Gastroesophageal sphincter (tissue), 3 donors: ENCODE results near the gene BCL2L14.

Source experiments
- EP300 ChIP-seq: sonication (generic); formaldehyde crosslinking; IDR thresholded peaks from one replicate; pipeline ENCODE4 v1.6.1; 2017; ENCODE audit warnings: antibody characterized with exemption, mild to moderate bottlenecking
- POLR2A ChIP-seq, 2 donors: fragments of 450-650 bp; IDR thresholded peaks; one replicate each; pipeline ENCODE4 v1.6.1; 2017; ENCODE audit warnings: antibody characterized with exemption in 2 of 2, mild to moderate bottlenecking in 2 of 2, moderate library complexity in 1 of 2
- POLR2AphosphoS5 ChIP-seq: sonication (generic); formaldehyde crosslinking; IDR thresholded peaks from one replicate; pipeline ENCODE4 v1.6.1; 2017; ENCODE audit warnings: antibody characterized with exemption
- TF ChIP-seq, protein P1 (sequence below), 4 experiments: fragments of 200-600 bp in 2 of 4; fragments of 450-650 bp in 2 of 4; sonication (generic) in 1 of 4; IDR thresholded peaks; one replicate each; pipeline ENCODE4 v1.5.1; 2017 to 2019; ENCODE audit warnings: antibody characterized with exemption in 4 of 4, mild to moderate bottlenecking in 2 of 4, moderate library complexity in 2 of 4

DNA sequence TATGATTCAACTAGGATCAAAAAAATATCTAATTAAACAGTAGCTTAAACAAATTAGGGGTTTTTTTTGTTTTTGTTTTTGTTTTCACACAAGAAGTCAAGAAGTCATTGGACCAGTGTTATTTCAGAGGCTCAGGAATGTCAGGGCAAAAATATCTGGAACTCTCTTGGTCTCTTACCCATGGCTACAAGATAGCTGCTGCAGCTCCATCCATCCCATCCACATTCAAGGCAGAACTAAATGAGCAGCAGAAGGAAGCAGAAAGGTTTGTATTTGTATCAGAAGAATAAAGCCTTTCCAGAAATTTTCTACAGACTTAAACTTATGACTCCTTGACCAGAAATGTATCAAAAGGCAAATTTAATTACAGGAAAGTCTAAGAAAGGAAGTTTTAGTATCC lies 33.8 kb upstream of the BCL2L14 start:
- TF ChIP-seq POLR2AphosphoS5 (no peak), POLR2A (IDR thresholded peaks at IDR 0.05) (no peak), EP300 (no peak)
- TF ChIP-seq, protein P1, sequence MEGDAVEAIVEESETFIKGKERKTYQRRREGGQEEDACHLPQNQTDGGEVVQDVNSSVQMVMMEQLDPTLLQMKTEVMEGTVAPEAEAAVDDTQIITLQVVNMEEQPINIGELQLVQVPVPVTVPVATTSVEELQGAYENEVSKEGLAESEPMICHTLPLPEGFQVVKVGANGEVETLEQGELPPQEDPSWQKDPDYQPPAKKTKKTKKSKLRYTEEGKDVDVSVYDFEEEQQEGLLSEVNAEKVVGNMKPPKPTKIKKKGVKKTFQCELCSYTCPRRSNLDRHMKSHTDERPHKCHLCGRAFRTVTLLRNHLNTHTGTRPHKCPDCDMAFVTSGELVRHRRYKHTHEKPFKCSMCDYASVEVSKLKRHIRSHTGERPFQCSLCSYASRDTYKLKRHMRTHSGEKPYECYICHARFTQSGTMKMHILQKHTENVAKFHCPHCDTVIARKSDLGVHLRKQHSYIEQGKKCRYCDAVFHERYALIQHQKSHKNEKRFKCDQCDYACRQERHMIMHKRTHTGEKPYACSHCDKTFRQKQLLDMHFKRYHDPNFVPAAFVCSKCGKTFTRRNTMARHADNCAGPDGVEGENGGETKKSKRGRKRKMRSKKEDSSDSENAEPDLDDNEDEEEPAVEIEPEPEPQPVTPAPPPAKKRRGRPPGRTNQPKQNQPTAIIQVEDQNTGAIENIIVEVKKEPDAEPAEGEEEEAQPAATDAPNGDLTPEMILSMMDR (IDR thresholded peaks at IDR 0.05), result no peak
